Epithelial cell of prostate (primary cell): ENCODE measurements around the gene IGF1R.

Experiments used
- DNase-seq: peaks from one replicate; pipeline ENCODE4 v3.0.0-alpha.2; 2011; ENCODE audit warnings: low read depth, low spot score
- H3K27ac ChIP-seq: fragments of 450-650 bp; 2 replicates; pipeline ENCODE4 v1.5.1; 2017; ENCODE audit warnings: mild to moderate bottlenecking

The IGF1R gene

DNA sequence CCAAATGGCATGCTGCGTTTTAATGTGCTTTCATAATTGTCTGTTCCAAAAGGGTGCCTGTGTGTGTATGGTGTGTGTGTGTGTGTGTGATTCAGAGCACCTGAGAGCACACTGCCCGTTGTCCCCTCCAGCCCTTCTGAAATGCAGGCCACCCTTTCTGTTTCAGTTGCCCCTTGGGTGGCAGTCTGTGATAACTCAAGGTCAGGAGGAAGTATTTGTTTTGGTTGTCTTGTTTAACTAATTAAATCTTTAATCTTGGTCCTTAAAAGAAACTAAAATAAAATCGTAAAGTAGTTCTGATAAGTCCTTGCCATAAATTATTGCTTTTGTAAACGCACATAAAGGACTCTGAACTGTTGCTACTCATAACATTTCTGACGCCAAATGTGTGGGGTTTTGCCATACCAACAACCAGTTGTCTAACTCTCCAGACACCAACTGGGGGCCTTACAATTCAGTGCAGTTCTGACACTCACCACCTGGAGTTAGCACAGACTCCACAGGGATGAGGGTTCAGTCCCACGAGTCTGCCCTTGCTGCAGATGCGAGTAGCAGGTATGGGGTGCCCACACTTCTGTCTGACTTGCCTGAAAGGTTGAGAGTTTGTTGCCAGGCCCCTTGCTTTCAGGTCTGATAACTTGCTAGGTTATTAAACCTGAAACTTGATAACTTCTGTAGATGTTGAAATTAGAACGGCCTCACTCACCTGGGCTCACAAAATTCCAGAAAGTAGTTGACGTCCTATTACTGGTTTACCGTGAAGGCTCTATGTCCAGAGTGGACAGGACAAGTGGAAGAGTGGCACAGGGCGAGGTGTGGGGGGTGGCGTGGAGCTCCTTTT, 157.3 kb downstream of the IGF1R start:
- no peak overlapping the region for H3K27ac ChIP-seq
- no peak for DNase-seq

DNA sequence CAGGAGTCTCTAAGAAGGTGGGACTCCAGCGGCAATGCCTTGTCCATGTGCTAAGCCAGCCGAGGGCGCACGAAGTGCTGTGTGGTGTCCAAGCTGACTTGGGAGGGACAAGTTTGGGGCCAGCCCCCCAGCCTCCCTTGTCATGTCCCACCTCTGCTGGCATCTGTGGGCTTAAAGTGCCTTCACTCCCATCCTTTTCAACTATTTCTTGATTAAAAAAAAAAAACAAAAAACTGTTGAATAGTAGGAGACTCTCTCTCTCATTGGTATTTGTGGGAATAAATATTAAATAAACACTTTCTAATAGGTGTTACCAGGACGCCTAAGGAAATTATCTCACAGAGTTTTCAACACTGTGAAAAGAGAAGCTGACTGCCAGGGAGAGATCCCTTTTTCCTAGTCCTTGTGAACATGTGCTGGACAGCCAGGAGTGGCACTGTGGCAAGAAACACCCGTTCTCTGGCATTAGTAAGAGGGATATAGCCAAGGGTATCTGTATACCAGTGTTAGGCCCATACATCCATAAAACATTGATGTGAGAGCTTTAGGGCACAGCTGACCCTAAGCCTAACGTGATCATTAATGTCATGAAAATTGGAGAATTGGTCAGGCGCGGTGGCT, 158.0 kb downstream of the IGF1R start:
- no peak overlapping the region for H3K27ac ChIP-seq
- DNase-seq, result no peak

DNA sequence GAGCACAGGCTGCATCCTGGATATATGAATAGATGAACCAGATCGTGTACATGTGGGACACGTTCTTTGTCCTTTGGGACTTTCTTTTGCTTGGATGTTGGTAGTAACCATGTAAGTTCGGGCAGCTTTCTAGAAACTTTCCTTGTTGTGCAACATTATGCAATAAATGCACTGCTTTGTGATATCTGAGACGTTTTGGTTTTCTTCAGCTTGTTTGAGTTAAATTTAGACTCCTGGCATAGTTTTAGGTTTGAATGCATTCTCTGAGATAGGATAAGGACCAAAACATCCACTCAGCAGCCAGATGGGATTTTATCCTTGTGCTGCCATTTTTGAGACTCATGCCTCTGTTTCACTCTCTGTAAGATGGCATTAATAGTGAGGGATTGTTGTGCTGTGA, 158.9 kb downstream of the IGF1R start:
- DNase-seq, result no peak
- H3K27ac ChIP-seq, result no peak overlapping the region

DNA sequence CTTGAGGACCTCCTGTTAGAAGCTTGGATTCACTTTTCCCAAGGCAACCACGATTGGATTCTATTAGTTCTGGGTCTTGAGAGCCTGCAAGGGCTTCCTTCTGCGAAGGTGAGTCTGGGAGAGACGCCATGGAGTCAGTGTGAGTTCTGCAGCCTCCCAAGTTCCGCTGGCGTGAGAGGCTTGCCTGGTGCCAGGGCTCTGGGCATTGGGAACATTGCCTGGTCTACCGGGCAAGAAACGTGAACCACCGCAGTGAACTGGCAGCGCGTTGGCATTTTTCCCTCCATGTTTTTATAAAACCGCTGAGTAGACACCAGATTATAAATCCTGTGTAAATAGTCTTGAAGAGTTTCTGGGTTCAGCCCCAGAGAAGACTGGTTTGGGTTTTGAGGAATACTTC, 160.9 kb downstream of the IGF1R start:
- DNase-seq, result no peak
- H3K27ac ChIP-seq, result no peak overlapping the region

DNA sequence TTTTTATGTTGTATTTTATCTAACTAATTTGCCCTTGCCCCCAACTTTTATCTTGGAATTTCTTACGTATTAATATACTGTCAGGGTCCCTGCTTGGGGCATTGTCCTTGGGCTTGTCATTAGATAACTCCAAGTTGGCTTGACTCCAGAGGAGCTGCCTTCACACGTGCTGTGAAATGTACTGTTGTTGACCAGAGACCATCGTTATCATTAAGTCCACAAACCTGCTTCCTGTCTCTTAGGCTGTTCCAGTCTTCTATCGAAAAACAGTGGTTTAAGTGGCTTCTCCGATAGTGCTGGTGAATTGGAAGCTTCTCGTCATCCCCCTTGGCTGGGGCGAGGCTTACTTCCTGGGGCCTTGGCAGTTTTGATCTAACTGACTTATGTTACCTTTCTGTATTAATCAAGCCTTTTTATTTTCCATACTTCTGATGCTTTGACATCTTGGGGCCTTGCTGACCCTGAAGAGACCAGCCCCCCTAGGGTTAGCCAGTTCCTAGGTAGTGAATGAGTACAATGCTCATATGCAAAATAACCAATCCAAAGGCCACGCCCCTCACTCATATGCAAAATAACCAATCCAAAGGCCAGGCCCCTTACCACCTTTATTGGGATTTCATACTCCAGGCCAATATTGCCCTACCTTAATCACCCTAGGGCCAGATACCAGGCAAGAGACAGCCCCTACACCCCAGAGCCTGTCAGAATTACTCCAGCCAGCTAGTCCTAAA, 164.5 kb downstream of the IGF1R start:
- no peak for DNase-seq
- no peak overlapping the region for H3K27ac ChIP-seq

DNA sequence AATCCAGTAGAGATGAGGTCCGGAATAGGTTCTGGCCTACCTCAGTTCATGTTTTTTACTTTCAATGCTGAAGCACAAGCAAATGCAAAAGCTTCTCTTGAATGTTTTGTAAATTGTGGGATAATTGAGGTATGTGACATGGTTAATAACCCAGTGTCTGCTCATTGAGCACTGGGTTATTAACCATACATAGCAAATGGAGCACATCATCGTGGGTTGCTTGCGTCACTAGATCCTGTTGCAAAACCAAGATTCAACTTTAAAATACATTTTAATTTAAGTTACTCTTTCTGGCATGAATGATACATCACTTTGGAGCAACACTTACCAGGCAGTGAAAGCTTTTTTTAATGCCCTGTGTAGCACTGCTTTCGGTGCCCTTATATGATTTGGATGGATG, 165.6 kb downstream of the IGF1R start:
- H3K27ac ChIP-seq, result no peak overlapping the region
- no peak for DNase-seq

DNA sequence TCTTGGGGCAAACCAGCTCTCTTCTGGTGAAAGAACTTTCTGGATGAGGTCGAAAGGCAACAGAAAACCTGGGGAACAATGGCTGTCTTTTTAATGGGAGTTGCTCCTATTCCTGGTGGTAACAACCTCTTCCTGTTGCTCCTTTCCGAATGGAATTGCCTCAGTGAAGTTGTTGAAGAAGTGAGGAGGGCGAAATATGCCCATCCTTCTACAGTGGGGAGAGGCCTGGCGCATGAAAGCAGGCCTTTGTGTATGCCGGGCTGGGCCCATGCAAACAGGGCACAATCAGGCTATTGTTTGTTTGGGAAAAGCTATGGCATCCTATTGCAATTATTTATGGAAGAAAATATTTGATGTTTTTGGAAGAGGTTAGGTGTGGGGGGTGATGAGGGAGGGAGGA, 166.9 kb downstream of the IGF1R start:
- no peak for DNase-seq

DNA sequence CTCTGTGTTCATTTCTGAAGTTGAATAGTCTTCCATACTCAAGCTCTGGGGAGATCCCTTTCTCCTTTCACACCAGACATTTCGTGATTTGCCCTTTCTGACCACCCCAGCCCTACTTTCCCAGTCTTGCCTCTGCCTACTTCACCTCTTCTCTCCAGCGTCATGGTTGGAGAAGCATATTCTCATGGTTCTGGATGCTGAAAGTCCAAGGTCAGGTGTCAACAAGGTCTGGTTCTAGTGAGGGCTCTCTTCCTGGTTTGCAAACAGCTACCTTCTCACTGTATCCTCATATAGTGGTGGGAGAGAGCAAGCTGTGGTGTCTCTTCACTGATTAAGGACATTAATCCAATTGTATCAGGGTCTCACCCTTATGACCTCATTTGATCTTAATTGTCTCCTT, 169.4 kb downstream of the IGF1R start:
- no peak overlapping the region for H3K27ac ChIP-seq
- no peak for DNase-seq

More for the DNA sequence above, 166.9 kb downstream of the IGF1R start:
- no peak overlapping the region for H3K27ac ChIP-seq

DNA sequence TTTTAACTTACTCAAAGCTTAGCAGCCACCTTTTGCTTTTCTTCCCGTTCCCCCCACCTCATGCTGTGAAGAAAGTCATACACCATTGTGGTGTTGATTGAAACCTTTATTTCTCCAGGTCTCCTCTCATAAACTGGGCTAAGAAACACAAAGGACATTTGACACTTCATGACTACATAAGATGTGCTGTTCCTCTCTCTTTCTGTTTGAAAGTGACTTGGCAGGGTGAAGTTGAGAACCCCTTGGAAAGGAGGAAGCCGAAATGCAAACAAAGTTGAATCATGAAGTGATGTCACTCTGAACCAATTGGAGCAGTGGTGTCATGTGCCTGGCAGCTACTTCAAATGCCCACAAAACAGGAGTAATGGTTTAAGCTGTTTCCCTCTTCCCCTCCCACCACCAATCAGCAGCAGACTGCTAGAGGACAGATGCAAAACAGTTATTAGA, 174.7 kb downstream of the IGF1R start:
- H3K27ac ChIP-seq, result peak overlapping the region; percentile 30
- peak; percentile 69 for DNase-seq

DNA sequence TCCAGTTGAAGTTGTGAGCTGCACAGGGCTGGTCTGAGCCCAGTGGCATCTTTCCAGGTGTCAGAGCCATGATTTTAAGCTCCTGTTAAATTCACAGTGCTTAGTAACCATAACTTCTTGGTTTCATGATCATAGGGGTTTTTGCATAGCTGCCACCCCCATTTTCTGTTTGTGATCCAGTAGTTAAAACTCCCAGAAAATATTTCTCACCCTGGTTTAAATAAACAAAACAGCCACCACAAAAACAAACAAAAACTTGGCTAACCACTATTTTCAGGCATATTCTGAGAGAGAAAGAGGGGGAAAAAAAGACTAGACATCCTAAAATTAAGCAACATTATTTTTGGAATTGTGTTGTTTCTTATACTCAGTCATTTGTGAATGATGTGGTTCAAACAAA, 175.3 kb downstream of the IGF1R start:
- H3K27ac ChIP-seq, result no peak overlapping the region
- no peak for DNase-seq

DNA sequence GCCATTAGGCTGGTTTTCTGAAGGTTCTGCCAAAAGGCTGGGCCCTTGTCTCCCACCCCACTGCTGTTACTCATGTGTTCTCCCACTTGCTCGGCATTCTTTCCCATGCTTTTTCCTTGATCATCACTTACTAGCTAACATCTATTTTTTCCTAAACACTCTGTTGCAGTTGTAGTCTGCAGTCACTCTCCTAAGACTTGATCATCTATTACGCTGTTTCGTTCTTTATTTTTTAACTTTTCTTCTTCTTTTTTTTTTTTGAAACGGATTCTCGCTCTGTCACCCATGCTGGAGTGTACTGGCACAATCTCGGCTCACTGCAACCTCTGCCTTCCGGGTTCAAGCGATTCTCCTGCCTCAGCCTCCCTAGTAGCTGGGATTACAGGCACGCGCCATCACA, 176.3 kb downstream of the IGF1R start:
- no peak overlapping the region for H3K27ac ChIP-seq
- DNase-seq, result no peak

DNA sequence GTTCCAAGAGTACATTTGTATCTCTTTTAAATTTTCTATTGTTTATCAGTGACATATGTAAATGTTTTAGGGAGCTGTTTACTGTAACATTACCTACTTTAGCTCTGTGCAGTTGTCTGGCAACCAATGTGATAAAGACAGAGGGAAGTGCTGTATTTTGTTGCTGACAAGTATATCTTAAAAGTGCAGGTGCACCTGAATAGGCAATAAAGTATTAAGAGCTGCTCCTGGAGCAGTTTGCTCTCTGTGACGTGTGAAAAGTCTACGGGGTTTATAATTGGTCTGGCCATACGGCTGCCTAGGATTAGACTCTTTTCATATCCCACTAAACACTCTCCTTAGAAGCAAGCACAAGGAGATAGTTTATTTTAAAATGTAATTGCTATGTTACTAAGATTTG, 178.3 kb downstream of the IGF1R start:
- no peak for DNase-seq

DNA sequence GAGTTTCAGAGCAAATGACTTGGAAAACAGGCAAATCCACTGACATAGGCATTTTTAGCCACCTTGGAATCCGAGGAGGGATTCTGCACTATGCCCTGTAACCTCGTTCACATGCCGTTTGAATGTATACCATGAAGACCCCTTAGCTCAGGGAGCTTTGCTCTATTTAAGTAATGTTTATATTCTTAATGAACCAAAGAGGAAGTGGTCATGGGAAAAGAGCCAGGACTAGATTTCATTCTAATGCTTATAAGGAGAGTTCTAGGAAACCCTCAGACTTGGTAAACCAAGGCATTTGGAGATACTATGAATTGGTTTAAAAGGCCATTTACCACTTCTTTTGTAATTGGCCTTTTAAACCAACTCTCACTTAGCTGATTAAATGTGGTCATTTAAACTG, 178.9 kb downstream of the IGF1R start:
- DNase-seq, result no peak
- no peak overlapping the region for H3K27ac ChIP-seq

More for the DNA sequence above, 178.3 kb downstream of the IGF1R start:
- no peak overlapping the region for H3K27ac ChIP-seq

DNA sequence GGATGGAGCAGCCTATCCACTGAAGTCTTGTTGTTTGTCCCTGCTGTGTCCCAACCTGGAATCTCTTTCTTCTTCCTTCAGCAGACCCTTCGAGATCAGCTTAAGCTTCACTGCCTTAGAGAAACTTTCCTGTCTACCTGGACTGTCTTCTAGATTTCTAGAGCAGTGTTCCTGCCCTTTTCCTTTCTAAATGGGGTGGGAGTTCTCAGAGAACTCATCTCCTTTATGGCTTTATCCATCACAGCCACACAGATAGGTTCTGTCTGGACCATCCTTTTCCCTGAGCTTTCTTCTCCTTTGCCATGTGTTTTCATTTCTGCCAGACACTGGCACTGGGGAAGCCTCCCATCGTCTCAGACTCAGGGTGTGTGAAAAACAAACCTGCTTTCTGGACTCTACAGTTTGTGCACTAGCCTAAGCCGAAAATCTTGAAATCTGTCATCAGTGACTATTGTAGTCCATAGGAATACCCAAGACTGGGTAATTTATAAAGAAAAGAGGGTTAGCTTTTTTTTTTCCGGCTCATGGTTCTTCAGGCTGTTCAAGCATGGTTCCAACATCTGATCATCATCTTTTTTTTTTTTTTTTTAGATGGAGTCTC, 181.8 kb downstream of the IGF1R start:
- no peak for DNase-seq
- H3K27ac ChIP-seq, result no peak overlapping the region

DNA sequence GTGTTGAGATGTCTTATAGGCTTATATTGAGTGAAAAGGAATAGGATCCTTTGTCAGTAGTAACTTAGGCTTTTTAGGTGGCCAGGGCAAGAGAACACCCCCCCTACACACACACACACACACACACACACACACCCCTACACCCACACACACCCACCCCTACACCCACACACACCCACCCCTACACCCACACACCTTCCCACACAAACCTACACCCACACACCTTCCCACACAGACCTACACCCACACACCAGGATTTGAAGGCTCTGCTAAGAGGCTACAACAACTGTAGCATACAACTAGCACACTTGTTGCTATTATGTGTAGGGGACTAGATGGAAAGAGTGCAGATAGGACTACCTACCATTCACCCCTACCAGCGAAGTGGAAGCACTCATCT, 186.6 kb downstream of the IGF1R start:
- no peak overlapping the region for H3K27ac ChIP-seq

DNA sequence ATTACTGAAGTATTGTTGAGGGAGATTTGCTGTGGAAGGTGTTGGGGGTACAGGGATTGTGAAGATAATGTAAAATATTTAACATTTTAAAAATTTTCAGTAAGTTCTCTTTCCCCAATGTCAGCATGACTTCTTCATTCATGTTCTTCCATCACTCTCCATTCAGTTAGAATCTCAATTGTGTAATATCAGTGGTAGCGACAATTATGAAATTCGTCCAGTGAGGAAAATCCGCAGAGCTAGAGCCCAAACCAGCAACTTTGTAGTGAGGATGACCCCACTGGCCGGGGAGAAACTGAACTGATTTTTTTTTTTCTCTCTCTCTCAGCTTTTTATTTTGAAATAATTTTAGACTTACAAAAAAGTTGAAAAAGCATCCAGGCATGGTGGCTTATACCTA, 187.5 kb downstream of the IGF1R start:
- no peak for DNase-seq
- H3K27ac ChIP-seq, result no peak overlapping the region

More for the DNA sequence above, 186.6 kb downstream of the IGF1R start:
- no peak for DNase-seq

DNA sequence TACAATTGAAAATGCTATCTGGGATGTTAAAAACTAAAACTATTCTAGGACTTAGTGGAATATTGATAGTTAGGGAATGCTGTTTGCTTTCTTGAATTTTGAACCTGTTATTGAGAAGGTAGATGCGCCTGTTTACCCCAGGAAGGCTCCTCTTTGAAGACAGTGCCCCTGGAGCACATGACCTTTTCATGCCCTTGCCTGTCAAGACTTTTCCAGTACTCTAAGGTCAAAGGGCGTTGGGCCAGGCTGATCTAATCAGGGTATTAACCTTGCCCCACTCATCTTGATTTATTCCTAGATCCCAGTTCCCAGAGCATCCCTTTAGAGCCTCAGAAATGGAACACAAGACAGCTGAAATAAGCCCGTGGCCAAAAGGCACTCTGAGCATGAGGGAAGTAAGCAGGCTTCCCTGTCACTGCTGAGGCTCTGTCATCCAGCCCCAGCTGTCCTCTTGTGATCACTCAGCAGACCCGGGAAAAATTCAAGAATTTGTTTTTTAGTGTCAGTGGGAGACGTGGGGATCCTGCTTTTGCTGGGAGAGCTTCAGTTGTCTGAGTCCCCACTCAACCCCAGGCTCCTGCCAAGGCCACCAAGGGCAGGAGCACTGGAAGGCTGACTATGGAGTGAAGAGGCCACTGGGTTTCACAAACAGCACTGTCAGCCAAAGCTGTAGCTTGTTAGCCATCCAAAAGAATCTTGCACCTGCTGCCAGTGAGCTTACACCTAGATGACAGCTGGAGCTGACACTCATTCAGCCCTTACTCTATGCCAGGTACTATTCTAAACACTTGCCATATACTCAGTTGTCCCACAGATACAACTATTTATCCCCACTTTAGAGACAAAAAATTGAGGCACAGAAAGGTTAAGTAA, 190.3 kb downstream of the IGF1R start:
- DNase-seq, result no peak
- H3K27ac ChIP-seq, result no peak overlapping the region

DNA sequence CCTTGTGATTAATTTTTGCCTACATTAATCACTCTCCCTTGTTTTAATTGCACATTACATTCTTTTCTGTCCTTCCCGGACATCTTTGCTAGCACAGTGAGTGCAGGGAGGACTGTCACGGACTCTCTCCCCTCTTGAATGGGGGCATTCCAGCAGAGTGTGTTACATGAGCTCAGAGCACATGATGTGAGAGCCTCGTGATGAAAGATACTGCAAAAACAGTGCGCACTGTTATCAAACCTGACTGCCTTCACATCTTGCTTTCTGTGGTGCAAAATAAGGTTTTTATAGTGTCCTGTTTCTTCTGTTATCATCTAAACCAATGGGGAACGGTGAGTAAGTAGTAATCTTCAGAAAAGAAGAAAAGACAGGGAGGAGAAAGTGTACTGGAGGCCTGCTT, 191.7 kb downstream of the IGF1R start:
- H3K27ac ChIP-seq, result no peak overlapping the region
- no peak for DNase-seq

DNA sequence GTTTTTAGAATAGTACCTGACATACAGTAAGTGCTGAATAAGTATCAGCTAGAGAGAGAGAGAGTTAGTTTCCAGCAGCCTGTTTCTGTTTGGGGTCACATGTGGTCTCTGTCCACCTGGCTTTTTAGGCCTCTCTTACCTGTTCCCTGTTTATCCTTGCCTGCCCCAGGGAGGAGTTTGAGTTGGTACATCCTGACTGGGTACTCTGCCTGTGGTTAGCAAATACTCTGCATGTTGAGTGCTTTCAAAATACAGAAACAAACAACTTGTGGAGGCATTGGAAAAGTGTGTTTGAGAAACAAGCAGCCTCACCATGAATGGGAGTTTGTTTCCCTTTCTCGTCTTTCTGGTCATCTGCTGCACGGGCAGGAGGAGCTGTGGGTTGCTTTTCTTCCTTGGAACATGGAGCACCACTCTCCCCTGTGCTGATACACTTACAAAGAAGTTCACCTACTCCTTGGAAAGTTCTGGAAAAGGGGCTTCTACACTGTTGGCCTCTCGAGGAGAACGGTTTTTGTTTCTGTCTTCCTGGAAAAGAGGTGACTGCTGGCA, 193.2 kb downstream of the IGF1R start:
- DNase-seq, result no peak
- H3K27ac ChIP-seq, result no peak overlapping the region
